Lung (tissue), 12 donors: ENCODE results near the gene OPN4. TPM values are rescaled to one million over a fixed set of nuclear protein-coding genes. Genes with fewer than 3 reads are reported as not detected.

ENCODE experiments used
- ATAC-seq: fragments of 200-7000 bp; cut with Tn5 transposase; one replicate; pipeline ENCODE4 v1.9.1; 2020; ENCODE audit warnings: moderate number of reproducible peaks; ENCODE audit not compliant: insufficient read depth, low FRiP score
- DNase-seq, 3 donors: peaks; one replicate each; pipeline ENCODE4 v3.0.0-alpha.2; 2013 to 2017
- H3K27ac ChIP-seq, 2 donors: one replicate each; pipeline ENCODE4 v1.5.1; 2013; ENCODE audit warnings: mild to moderate bottlenecking in 2 of 2, moderate library complexity in 2 of 2, control low read depth in 1 of 2, inconsistent platforms in 1 of 2, low read depth in 1 of 2, low read length in 1 of 2
- H3K27me3 ChIP-seq, 3 donors: one replicate each; pipeline ENCODE4 v1.5.1; 2013; ENCODE audit warnings: low read length in 2 of 3; ENCODE audit not compliant: control insufficient read depth in 3 of 3, insufficient read depth in 3 of 3
- H3K36me3 ChIP-seq, 4 donors: one replicate each; pipeline ENCODE4 v1.5.1; 2013; ENCODE audit warnings: low read length in 4 of 4, mild to moderate bottlenecking in 1 of 4, moderate library complexity in 1 of 4; ENCODE audit not compliant: control insufficient read depth in 4 of 4, insufficient read depth in 4 of 4
- H3K4me1 ChIP-seq, 5 donors: one replicate each; pipeline ENCODE4 v1.5.1; 2013; ENCODE audit warnings: low read length in 5 of 5, mild to moderate bottlenecking in 2 of 5, moderate library complexity in 1 of 5; ENCODE audit not compliant: control insufficient read depth in 5 of 5, insufficient read depth in 5 of 5
- H3K4me3 ChIP-seq: one replicate; pipeline ENCODE4 v1.5.1; 2013; ENCODE audit warnings: mild to moderate bottlenecking, control low read depth, moderate library complexity
- H3K9ac ChIP-seq, 2 donors: one replicate each; pipeline ENCODE4 v1.5.1; 2013; ENCODE audit warnings: low read length in 2 of 2, control low read depth in 1 of 2; ENCODE audit not compliant: insufficient read depth in 1 of 2
- H3K9me3 ChIP-seq, 4 donors: one replicate each; pipeline ENCODE4 v1.5.1; 2013; ENCODE audit warnings: low read length in 3 of 4, mild to moderate bottlenecking in 1 of 4, moderate library complexity in 1 of 4; ENCODE audit not compliant: control insufficient read depth in 4 of 4, insufficient read depth in 3 of 4
- CTCF ChIP-seq: IDR thresholded peaks from 2 replicates; pipeline ENCODE4 v1.5.1; 2012; ENCODE audit warnings: mild to moderate bottlenecking; ENCODE audit errors: control extremely low read depth, extremely low read depth
- WGBS, 2 donors: extraction: QIAGEN DNeasy Blood & Tissue Kit; methylation state at CpG; one replicate each; pipeline ENCODE4 v1.1.7; 2013; 5-methylcytosine and 5-hydroxymethylcytosine counted together
- polyA plus RNA-seq, 2 donors: library from polyadenylated mRNA; stranded (reverse); fragments of 200-250 nt; gene quantifications; one replicate each; pipeline ENCODE4 v1.2.1, GENCODE V29; 2013
- total RNA-seq, 2 donors: library from RNA; depleted of rRNA in 1 of 2; stranded (reverse); fragments of >200 nt in 1 of 2; gene quantifications; one replicate each; pipeline ENCODE4 v1.2.1, GENCODE V29; 2014 to 2021
- donor health status: control.
- donor health status: control.
- donor health status: Bipolar disorder and iron deficiency.
- donor health status: healthy.
- donor health status: DM: yes; HTN: yes; CAD: no.

Gene OPN4
- total and polyA plus RNA-seq, 4 donors: 0.12 TPM; not detected in 3

GRCh38 chr10:86698207-86698940, 44.0 kb downstream of the OPN4 start:
- H3K4me1 ChIP-seq: peaks cover 0 to 17% (median 10%) of the 10 kb centered on the region in 5 donors
- H3K4me3 ChIP-seq: no peak overlapping the region
- no peaks in the 10 kb centered on the region for H3K36me3 ChIP-seq
- H3K9me3 ChIP-seq: peaks cover 0 to 3% (median 0%) of the 10 kb centered on the region in 4 donors
- H3K9ac ChIP-seq: no peak overlapping the region
- no peak for TF ChIP-seq CTCF
- DNase-seq: no peak
- H3K27ac ChIP-seq: no peak overlapping the region
- ATAC-seq: no peak
- no peaks in the 10 kb centered on the region for H3K27me3 ChIP-seq
- WGBS, 2 donors: 75 to 88% methylated on average over 9 of the region's 9 CpGs

- ATAC-seq (no peak), DNase-seq (no peak)
- H3K9ac ChIP-seq: no peak overlapping the region
- no peak for TF ChIP-seq CTCF
- no peaks in the 10 kb centered on the region for H3K36me3 ChIP-seq
- no peak overlapping the region for H3K4me3 ChIP-seq
- no peaks in the 10 kb centered on the region for H3K27me3 ChIP-seq
- WGBS, 2 donors: 76% methylated on average over 7 of the region's 7 CpGs
- H3K9me3 ChIP-seq: peaks cover 0 to 3% (median 0%) of the 10 kb centered on the region in 4 donors
- H3K27ac ChIP-seq: no peak overlapping the region
- peaks cover 0 to 10% (median 6%) of the 10 kb centered on the region in 5 donors for H3K4me1 ChIP-seq
Observed at GRCh38 chr10:86699125-86699524, 44.8 kb downstream of the OPN4 start.

- Histone ChIP-seq H3K27me3 (no peaks in the 10 kb centered on the region), H3K9me3 (peaks cover 0 to 3% (median 0%) of the 10 kb centered on the region in 4 donors), H3K4me1 (peaks cover 0 to 5% (median 1%) of the 10 kb centered on the region in 5 donors), H3K27ac (no peak overlapping the region), H3K9ac (no peak overlapping the region), H3K36me3 (no peaks in the 10 kb centered on the region), H3K4me3 (no peak overlapping the region)
- ATAC-seq (no peak), DNase-seq (no peak)
- WGBS, 2 donors: 93 to 95% methylated on average over 8 of the region's 8 CpGs
- no peak for TF ChIP-seq CTCF
Observed at GRCh38 chr10:86699541-86699940, 45.2 kb downstream of the OPN4 start.
